Cerebellar nuclear complex (tissue), 1 donor: ENCODE measurements around the gene SOD2.
"Not testable (repeated sequence)": the region's sequence is repeated elsewhere in the genome, so short reads cannot be mapped to it uniquely, and the experiment has no call there.

Experiments used
- DNase-seq, 2 experiments: peaks; one replicate each; lab custom pipeline; 2025; lab: John Stamatoyannopoulos, UW

The SOD2 gene

DNA sequence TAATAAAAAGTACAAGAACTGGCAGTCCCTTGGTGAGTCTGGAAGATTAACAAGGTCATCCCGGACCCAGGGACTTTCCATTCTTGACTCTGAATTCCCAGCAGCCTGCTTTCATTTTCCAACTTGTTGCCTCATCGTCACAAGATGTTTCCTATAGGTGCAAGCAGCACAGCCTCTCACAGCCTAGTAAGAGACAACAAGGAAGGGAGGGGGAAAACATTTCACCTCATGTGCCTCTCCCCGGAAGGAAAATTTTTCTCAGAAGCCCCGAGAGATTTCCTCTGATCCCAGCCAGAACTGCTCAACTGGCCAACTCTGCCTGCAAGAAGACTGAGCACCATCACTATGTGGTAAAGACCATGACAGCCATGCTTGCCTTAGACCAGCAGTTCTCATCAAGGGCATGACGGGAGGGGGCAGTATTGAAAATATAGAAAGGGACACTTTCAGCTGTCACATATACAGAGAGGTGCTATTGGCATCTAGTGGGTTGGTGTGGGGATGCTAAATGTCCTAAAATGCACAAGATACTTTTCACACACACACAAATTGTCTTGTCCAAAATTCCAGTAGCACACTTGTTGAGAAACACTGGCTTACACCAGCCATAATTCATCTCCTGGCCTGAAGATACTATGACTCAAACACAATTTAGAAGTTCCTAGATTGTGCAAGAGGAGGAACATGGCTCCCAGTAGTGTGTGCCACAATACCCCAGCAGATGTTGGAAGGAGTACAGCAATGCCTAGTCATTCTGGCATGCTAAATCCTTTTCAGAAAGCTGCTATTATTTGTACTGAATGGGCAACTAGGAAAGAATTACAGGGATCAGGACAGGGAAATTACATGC, 23.4 kb upstream of the SOD2 start:
- no peak for DNase-seq

GRCh38 chr6:159715605-159716004, 22.6 kb upstream of the SOD2 start:
- no peak for DNase-seq

GRCh38 chr6:159715166-159715565, 22.1 kb upstream of the SOD2 start:
- no peak for DNase-seq

- DNase-seq: no peak
Measured at GRCh38 chr6:159714404-159714803, 21.4 kb upstream of the SOD2 start.

DNA sequence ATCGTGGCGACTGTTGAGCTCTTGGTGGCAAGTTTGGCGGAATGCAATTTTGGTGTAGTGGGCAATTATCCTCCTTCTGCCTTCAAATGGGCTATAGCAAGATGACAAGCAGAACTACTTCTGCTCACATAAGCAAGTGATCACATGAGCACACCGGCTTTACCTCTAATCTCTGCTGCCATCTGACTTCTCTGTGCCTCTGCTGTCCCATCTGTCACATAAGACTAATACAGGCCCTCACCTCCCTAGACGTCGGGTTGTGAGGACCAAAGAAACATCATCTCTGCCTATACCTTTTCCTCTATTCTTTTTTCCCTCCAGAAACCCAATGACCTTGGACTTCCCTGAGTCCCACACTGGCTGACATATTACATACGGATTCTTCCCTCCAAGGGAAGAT, 20.9 kb upstream of the SOD2 start:
- DNase-seq: no peak

DNA sequence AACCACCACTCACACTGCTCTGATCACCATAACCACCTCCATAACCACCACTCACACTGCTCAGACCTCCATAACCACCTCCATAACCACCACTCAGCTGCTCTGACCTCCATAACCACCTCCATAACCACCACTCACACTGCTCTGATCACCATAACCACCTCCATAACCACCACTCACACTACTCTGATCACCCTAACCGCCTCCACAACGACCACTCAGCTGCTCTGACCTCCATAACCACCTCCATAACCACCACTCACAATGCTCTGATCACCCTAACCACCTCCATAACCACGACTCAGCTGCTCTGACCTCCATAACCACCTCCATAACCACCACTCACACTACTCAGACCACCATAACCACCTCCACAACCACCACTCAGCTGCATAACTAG, 19.3 kb upstream of the SOD2 start:
- DNase-seq: not testable (repeated sequence)

GRCh38 chr6:159710603-159711002, 17.6 kb upstream of the SOD2 start:
- not testable (repeated sequence) for DNase-seq

DNA sequence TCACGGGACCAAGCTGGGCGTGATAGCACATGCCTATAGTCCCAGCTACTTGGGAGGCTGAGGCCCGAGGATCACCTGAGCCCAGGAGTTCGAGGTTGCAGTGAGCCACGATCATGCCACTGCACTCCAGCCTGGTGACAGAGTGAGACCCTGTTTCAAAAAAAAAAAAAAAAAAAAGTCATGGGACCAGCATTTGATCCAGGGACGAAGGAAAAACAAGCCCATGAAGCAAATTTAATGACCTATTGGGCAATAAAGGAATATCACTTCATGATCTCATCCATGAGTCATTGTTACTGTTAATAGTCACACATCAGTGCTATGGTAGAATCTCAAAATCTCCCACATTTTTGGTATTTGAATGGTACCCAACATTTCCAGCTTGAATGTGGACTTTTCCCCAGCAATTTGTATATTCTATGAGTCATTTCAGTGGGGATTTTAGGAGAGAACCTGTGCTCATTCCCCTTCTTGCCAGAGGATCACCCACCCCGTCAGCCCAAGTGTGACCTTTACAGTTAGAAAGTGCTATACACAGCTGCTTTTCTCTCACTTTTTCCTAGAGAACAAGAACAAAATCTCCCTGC, 8.5 kb upstream of the SOD2 start:
- no peak for DNase-seq

GRCh38 chr6:159700970-159701369, 7.9 kb upstream of the SOD2 start:
- no peak for DNase-seq

DNA sequence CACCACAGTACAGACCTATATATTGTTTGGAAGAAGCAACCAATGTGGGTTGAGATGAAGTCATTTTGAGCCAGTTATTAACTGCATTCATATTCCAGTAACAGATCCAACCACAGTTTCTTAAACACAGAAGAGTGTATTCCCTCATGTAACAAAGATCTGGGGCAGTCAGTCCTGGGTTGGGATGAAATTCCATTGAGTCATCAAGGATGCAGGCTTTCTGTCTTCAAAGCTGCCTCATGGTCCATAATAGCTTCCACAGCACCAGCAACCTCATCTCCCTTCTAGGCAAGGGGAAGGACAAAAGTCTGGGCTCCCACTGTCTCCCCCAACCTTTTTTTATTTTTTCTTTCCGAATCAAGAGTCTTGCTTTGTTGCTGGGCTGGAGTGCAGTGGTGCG, 2.9 kb upstream of the SOD2 start:
- DNase-seq: no peak

- no peak for DNase-seq
Measured at GRCh38 chr6:159693894-159694545, 979 bp upstream of the SOD2 start.

- DNase-seq: no peak
Measured at GRCh38 chr6:159692303-159693127, 526 bp downstream of the SOD2 start.

- no peak for DNase-seq
Measured at GRCh38 chr6:159691963-159692287, 1.1 kb downstream of the SOD2 start.

GRCh38 chr6:159691133-159691962, 1.7 kb downstream of the SOD2 start:
- no peak for DNase-seq

DNA sequence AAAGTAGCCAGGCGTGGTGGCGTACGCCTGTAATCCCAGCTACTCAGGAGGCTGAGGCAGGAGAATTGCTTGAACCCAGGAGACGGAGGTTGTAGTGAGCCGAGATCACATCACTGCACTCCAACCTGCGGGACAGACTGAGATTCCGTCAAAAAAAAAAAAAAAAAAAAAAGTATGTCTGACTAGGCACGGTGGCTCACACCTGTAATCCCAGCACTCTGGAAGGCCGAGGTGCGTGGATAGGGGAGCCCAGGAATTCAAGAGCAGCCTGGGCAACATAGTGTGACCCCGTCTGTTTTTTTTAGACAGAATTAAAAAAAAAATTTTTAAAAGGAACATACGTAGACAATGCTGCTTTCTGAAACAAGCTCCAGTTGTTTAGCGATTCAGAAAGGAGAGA, 2.9 kb downstream of the SOD2 start:
- DNase-seq: not testable (repeated sequence)

DNA sequence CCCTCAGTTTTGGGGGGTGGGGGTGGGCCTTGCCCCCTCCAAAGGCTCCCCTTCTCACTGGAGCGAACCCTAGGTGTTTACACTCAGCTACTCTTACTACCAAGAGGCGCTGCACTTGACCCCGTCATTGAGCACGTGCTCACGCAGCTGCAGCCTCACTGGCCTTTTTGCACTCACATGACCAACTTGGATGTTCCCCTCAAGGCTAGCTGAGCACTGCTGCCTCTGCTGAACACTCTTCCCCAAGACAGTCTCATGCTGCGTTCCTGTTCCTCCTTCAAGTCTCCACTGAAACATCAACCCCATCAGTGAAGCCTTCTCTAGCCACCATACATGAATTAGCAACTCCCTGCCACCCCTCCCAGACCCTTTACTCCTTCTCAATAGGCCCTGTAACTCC, 4.0 kb downstream of the SOD2 start:
- DNase-seq: no peak

DNA sequence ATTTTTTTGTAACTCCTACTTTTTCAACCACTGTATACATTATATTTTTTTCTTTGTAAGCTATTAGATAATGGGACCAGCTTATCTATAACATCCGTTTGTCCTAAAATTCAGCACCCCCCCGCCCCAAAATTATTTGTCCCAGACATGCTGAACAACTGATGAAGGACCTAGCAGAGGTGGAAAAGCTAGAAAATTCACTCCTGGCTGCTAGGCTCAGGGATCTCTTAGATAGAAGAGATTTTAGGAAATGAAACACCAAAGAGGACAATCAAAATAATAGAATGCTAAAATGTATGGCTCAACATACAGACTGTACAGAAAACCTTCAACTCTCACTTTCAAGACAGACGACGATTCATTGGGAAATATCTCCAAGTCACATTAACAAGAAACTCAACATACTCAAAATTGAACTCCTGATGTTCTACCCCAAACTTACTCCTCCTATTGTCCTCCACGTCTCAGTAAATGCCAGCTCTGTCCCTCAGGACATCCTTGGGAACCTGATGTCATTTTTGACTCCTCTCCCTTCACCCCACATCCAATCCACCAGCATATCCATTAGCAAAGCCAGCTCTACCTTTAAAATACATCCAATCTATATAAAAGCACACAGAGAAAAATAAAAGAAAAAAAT, 4.7 kb downstream of the SOD2 start:
- DNase-seq: no peak

- DNase-seq: no peak
Measured at GRCh38 chr6:159687341-159687740, 5.7 kb downstream of the SOD2 start.

DNA sequence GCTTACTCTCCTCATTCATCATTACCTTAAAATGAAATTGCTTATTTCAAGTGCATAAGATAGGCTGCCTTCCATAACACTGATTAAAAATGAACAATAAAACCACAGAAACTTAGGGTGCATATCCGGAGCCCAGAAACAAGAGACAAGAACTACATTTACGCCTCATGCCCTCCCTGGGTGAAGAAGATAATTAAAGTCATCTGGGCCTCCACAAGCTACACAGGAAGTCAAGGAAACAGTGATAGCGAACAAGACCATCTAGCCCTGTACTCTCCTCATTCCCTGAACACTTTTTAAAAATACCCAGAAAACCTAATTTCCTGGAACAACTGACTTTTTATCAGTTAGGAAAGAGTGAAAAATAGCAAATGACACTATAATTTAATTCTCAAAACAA, 6.3 kb downstream of the SOD2 start:
- no peak for DNase-seq

DNA sequence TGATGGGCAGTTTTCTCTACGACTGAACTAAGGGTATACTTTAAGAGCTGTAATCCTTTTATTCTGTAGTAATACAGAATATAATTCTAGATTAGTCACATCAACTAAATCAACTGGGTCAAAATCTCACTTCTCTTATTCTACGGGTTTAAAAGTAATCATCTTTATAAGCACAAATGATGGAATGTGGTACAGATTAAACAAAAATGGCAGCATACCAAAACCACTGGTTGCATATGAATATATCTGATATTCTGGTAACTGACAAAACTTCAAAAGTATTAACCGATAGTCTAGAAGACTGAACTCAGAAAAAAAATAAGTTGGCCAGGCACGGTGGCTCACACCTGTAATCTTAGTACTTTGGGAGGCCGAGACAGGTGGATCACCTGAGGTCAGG, 7.0 kb downstream of the SOD2 start:
- no peak for DNase-seq

- DNase-seq: no peak
Measured at GRCh38 chr6:159684013-159684304, 9.1 kb downstream of the SOD2 start.
